Activated naive CD8-positive, alpha-beta T cell (primary cell): Measurements from ENCODE around the gene ITGA3.
"Not testable (repeated sequence)": the region's sequence is repeated elsewhere in the genome, so short reads cannot be mapped to it uniquely, and the experiment has no call there.

Source experiments
- H3K27ac Mint-ChIP-seq: one replicate; pipeline ENCODE4 v1.8.0; 2021; ENCODE audit warnings: mixed read lengths
- H3K27me3 Mint-ChIP-seq: one replicate; pipeline ENCODE4 v1.8.0; 2021; ENCODE audit warnings: mixed read lengths
- H3K36me3 Mint-ChIP-seq: one replicate; pipeline ENCODE4 v1.8.0; 2021; ENCODE audit warnings: mixed read lengths
- H3K4me1 Mint-ChIP-seq: one replicate; pipeline ENCODE4 v1.8.0; 2021; ENCODE audit warnings: low read depth, mixed read lengths
- H3K4me3 Mint-ChIP-seq: one replicate; pipeline ENCODE4 v1.8.0; 2021; ENCODE audit warnings: mild to moderate bottlenecking, mixed read lengths
- H3K9me3 Mint-ChIP-seq: one replicate; pipeline ENCODE4 v1.8.0; 2021; ENCODE audit warnings: low read depth, mixed read lengths

Gene ITGA3

GRCh38 chr17:50027172-50027880 is 28.6 kb upstream of the ITGA3 start:
- no peaks in the 10 kb centered on the region for H3K9me3 Mint-ChIP-seq
- H3K4me3 Mint-ChIP-seq = no peak overlapping the region
- no peak overlapping the region for H3K27ac Mint-ChIP-seq
- peaks cover 12% of the 10 kb centered on the region for H3K4me1 Mint-ChIP-seq
- peaks cover 16% of the 10 kb centered on the region for H3K27me3 Mint-ChIP-seq
- H3K36me3 Mint-ChIP-seq = no peaks in the 10 kb centered on the region

- Mint-ChIP-seq H3K4me1 (peaks cover 12% of the 10 kb centered on the region), H3K4me3 (no peak overlapping the region), H3K9me3 (no peaks in the 10 kb centered on the region), H3K27me3 (peaks cover 16% of the 10 kb centered on the region), H3K27ac (no peak overlapping the region), H3K36me3 (no peaks in the 10 kb centered on the region)
Observed at GRCh38 chr17:50027881-50028735, 27.8 kb upstream of the ITGA3 start.

GRCh38 chr17:50028736-50029120 is 27.2 kb upstream of the ITGA3 start:
- no peak overlapping the region for H3K27ac Mint-ChIP-seq
- peak overlapping the region; percentile 23 for H3K4me3 Mint-ChIP-seq
- no peaks in the 10 kb centered on the region for H3K9me3 Mint-ChIP-seq
- peaks cover 12% of the 10 kb centered on the region for H3K4me1 Mint-ChIP-seq
- no peaks in the 10 kb centered on the region for H3K36me3 Mint-ChIP-seq
- peaks cover 16% of the 10 kb centered on the region for H3K27me3 Mint-ChIP-seq

- no peak overlapping the region for H3K27ac Mint-ChIP-seq
- no peak overlapping the region for H3K4me3 Mint-ChIP-seq
- H3K27me3 Mint-ChIP-seq = peaks cover 16% of the 10 kb centered on the region
- no peaks in the 10 kb centered on the region for H3K9me3 Mint-ChIP-seq
- H3K4me1 Mint-ChIP-seq = peaks cover 12% of the 10 kb centered on the region
- no peaks in the 10 kb centered on the region for H3K36me3 Mint-ChIP-seq
Observed at GRCh38 chr17:50029185-50029584, 26.7 kb upstream of the ITGA3 start.

GRCh38 chr17:50033316-50033715 is 22.6 kb upstream of the ITGA3 start:
- H3K4me1 Mint-ChIP-seq = peaks cover 2% of the 10 kb centered on the region
- H3K4me3 Mint-ChIP-seq = no peak overlapping the region
- H3K9me3 Mint-ChIP-seq = no peaks in the 10 kb centered on the region
- H3K27ac Mint-ChIP-seq = no peak overlapping the region
- H3K36me3 Mint-ChIP-seq = no peaks in the 10 kb centered on the region
- peaks cover 9% of the 10 kb centered on the region for H3K27me3 Mint-ChIP-seq

- Mint-ChIP-seq H3K4me3 (no peak overlapping the region), H3K27me3 (peaks cover 6% of the 10 kb centered on the region), H3K4me1 (no peaks in the 10 kb centered on the region), H3K27ac (no peak overlapping the region), H3K9me3 (no peaks in the 10 kb centered on the region), H3K36me3 (no peaks in the 10 kb centered on the region)
Observed at GRCh38 chr17:50034498-50035364, 21.2 kb upstream of the ITGA3 start.

GRCh38 chr17:50035421-50035879 is 20.5 kb upstream of the ITGA3 start:
- H3K27ac Mint-ChIP-seq = no peak overlapping the region
- no peaks in the 10 kb centered on the region for H3K36me3 Mint-ChIP-seq
- no peaks in the 10 kb centered on the region for H3K4me1 Mint-ChIP-seq
- no peak overlapping the region for H3K4me3 Mint-ChIP-seq
- no peaks in the 10 kb centered on the region for H3K9me3 Mint-ChIP-seq
- H3K27me3 Mint-ChIP-seq = peaks cover 4% of the 10 kb centered on the region

- H3K27me3 Mint-ChIP-seq = peaks cover 3% of the 10 kb centered on the region
- H3K9me3 Mint-ChIP-seq = no peaks in the 10 kb centered on the region
- H3K36me3 Mint-ChIP-seq = no peaks in the 10 kb centered on the region
- H3K27ac Mint-ChIP-seq = no peak overlapping the region
- no peaks in the 10 kb centered on the region for H3K4me1 Mint-ChIP-seq
- no peak overlapping the region for H3K4me3 Mint-ChIP-seq
Observed at GRCh38 chr17:50035945-50036344, 20.0 kb upstream of the ITGA3 start.

- Mint-ChIP-seq H3K4me3 (no peak overlapping the region), H3K4me1 (no peaks in the 10 kb centered on the region), H3K36me3 (no peaks in the 10 kb centered on the region), H3K27me3 (peaks cover 2% of the 10 kb centered on the region), H3K9me3 (no peaks in the 10 kb centered on the region), H3K27ac (no peak overlapping the region)
Observed at GRCh38 chr17:50036455-50037261, 19.3 kb upstream of the ITGA3 start.

GRCh38 chr17:50037321-50038107 is 18.4 kb upstream of the ITGA3 start:
- Mint-ChIP-seq H3K9me3 (no peaks in the 10 kb centered on the region), H3K36me3 (no peaks in the 10 kb centered on the region), H3K4me3 (no peak overlapping the region), H3K27ac (no peak overlapping the region), H3K4me1 (no peaks in the 10 kb centered on the region), H3K27me3 (no peaks in the 10 kb centered on the region)

GRCh38 chr17:50039058-50039457 is 16.9 kb upstream of the ITGA3 start:
- Mint-ChIP-seq H3K9me3 (no peaks in the 10 kb centered on the region), H3K27ac (no peak overlapping the region)

GRCh38 chr17:50040496-50040895 is 15.4 kb upstream of the ITGA3 start:
- H3K27me3 Mint-ChIP-seq, H3K4me3 Mint-ChIP-seq, H3K9me3 Mint-ChIP-seq: not testable (repeated sequence)

More at GRCh38 chr17:50039058-50039457, 16.9 kb upstream of the ITGA3 start:
- Mint-ChIP-seq H3K36me3 (no peaks in the 10 kb centered on the region), H3K27me3 (peaks cover 3% of the 10 kb centered on the region), H3K4me3 (no peak overlapping the region), H3K4me1 (no peaks in the 10 kb centered on the region)

GRCh38 chr17:50042211-50042610 is 13.7 kb upstream of the ITGA3 start:
- Mint-ChIP-seq H3K9me3 (no peaks in the 10 kb centered on the region), H3K4me3 (no peak overlapping the region), H3K27me3 (peaks cover 3% of the 10 kb centered on the region), H3K36me3 (no peaks in the 10 kb centered on the region), H3K4me1 (no peaks in the 10 kb centered on the region), H3K27ac (no peak overlapping the region)

More at GRCh38 chr17:50040496-50040895, 15.4 kb upstream of the ITGA3 start:
- not testable (repeated sequence) for H3K36me3 Mint-ChIP-seq, H3K27ac Mint-ChIP-seq, H3K4me1 Mint-ChIP-seq
